A673 (cell line): Measurements from ENCODE around the gene ARFRP1. TPM values are rescaled to one million over a fixed set of nuclear protein-coding genes. Genes with fewer than 3 reads are reported as not detected.
"Not testable (repeated sequence)": the region's sequence is repeated elsewhere in the genome, so short reads cannot be mapped to it uniquely, and the experiment has no call there.

Source experiments
- BruUV-seq: library from RNA; stranded (reverse); fragments of 400-500 nt; replicated peaks from 2 replicates; lab custom pipeline; 2021; lab: Mats Ljungman, UMichigan
- CTCF ChIA-PET: fragments of 300-600 bp; sonication (Branson Sonifier 250); formaldehyde crosslinking; loops from one replicate; lab custom pipeline; 2022; ENCODE audit warnings: antibody characterized with exemption; lab: Charles Lee
- POLR2A ChIA-PET: fragments of 300-600 bp; sonication (Branson Sonifier 250); formaldehyde crosslinking; loops from one replicate; lab custom pipeline; 2022; ENCODE audit warnings: antibody characterized with exemption; ENCODE audit not compliant: low non-redundant PET; lab: Charles Lee
- DNase-seq: peaks from one replicate; pipeline ENCODE4 v3.0.0-alpha.2; 2015; ENCODE audit warnings: low spot score
- H3K27ac ChIP-seq: fragments of 200-600 bp; sonication (generic); 2 replicates; pipeline ENCODE4 v1.5.1; 2016; ENCODE audit warnings: mixed run types, low read depth, mild to moderate bottlenecking, mixed read lengths, antibody characterized with exemption, low read length; ENCODE audit not compliant: poor library complexity, severe bottlenecking
- H3K27me3 ChIP-seq: fragments of 200-600 bp; sonication (generic); replicated peaks from 2 replicates; pipeline ENCODE4 v1.6.1; 2017; ENCODE audit warnings: mixed run types, low read depth, mild to moderate bottlenecking, mixed read lengths, antibody characterized with exemption, low read length; ENCODE audit not compliant: insufficient read depth, poor library complexity
- H3K36me3 ChIP-seq: fragments of 200-600 bp; sonication (generic); 2 replicates; pipeline ENCODE4 v1.6.1; 2016; ENCODE audit warnings: mixed run types, mild to moderate bottlenecking, mixed read lengths, antibody characterized with exemption, low read length; ENCODE audit not compliant: insufficient read depth, poor library complexity, severe bottlenecking
- H3K4me1 ChIP-seq: fragments of 200-600 bp; sonication (generic); 2 replicates; pipeline ENCODE4 v1.6.1; 2017; ENCODE audit warnings: mixed run types, mild to moderate bottlenecking, mixed read lengths, antibody characterized with exemption, low read length; ENCODE audit not compliant: insufficient read depth, poor library complexity, severe bottlenecking
- H3K4me3 ChIP-seq: fragments of 200-600 bp; sonication (generic); 2 replicates; pipeline ENCODE4 v1.5.1; 2016; ENCODE audit warnings: low read depth, mixed run types, mild to moderate bottlenecking, mixed read lengths, low read length; ENCODE audit not compliant: poor library complexity, severe bottlenecking
- H3K9me3 ChIP-seq: fragments of 200-600 bp; sonication (generic); 2 replicates; pipeline ENCODE4 v1.6.1; 2016; ENCODE audit warnings: mixed run types, low read depth, mild to moderate bottlenecking, mixed read lengths, antibody characterized with exemption, low read length; ENCODE audit not compliant: poor library complexity, severe bottlenecking
- EZH2 ChIP-seq: fragments of 200-600 bp; sonication (generic); IDR thresholded peaks from 2 replicates; pipeline ENCODE4 v1.6.1; 2017; ENCODE audit warnings: borderline replicate concordance, low read depth, mild to moderate bottlenecking, mixed read lengths, antibody characterized with exemption, low read length; ENCODE audit not compliant: poor library complexity, severe bottlenecking
- intact Hi-C: fragments of 100-400 bp; cut with micrococcal nuclease; formaldehyde crosslinking; loops from one replicate; pipeline ENCODE4 v1.10.0; 2022; ENCODE audit not compliant: unreplicated experiment
- total RNA-seq: library from RNA; stranded (reverse); gene quantifications from 2 replicates; pipeline ENCODE4 v1.2.3, GENCODE V29; 2021
- TF ChIP-seq, protein P1 (sequence below): fragments of 300-800, 200-600 bp; sonication (generic); conservative IDR thresholded peaks from 2 replicates; pipeline ENCODE4 v1.5.1; 2017; ENCODE audit warnings: low read depth, mild to moderate bottlenecking, antibody characterized with exemption, low read length, moderate library complexity, mixed read lengths

ARFRP1 gene
- total RNA-seq, 1 experiment from 2014 or later: 41.1 TPM

DNA sequence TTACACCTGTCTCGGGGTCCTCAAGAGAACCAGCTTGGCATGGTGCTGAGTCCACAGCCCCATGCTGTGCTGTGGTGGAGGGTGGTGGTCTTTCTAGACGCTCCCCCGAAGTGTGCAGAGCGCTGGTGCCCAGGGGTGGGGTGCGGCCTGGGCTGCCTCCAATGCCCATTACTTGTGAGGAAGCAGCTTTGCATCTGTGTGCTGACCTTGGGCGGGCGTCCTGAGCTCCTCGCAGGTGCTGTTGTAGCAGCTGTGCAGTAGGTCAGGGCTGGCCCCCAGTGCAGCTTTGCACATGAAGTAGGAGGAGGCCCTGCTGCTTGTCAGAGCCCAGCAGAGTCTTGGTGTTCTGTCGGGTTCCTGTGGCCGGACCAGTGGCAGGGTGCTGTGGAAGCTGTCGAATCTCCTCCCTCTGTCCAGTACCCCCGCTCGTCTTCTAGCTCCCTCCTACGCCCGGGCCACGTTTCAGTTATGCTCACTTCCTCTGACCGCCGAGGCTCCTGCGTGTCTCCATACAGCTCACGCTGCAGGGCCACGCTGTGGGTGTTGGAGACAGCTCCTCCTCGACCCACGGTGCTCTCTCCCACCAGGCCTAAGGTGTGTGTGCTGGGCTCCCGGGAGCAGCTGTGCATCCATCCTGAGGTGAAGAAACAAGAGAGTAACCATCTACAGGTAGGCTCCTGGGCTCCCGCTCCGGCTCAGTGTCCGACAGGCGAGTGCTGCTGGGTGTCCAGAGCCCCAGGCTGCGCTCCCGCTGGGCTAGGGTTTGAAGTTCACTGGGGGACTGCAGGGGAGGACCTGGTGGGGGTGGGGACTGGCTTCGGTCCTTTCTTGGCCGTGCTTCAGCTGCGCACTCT lies 45.6 kb downstream of the ARFRP1 start:
- H3K9me3 ChIP-seq: no peaks in the 10 kb centered on the region
- H3K27me3 ChIP-seq: no peaks in the 10 kb centered on the region
- CTCF ChIA-PET: no interaction called here
- POLR2A ChIA-PET: no interaction called here
- TF ChIP-seq EZH2: no peak
- TF ChIP-seq, protein P1, sequence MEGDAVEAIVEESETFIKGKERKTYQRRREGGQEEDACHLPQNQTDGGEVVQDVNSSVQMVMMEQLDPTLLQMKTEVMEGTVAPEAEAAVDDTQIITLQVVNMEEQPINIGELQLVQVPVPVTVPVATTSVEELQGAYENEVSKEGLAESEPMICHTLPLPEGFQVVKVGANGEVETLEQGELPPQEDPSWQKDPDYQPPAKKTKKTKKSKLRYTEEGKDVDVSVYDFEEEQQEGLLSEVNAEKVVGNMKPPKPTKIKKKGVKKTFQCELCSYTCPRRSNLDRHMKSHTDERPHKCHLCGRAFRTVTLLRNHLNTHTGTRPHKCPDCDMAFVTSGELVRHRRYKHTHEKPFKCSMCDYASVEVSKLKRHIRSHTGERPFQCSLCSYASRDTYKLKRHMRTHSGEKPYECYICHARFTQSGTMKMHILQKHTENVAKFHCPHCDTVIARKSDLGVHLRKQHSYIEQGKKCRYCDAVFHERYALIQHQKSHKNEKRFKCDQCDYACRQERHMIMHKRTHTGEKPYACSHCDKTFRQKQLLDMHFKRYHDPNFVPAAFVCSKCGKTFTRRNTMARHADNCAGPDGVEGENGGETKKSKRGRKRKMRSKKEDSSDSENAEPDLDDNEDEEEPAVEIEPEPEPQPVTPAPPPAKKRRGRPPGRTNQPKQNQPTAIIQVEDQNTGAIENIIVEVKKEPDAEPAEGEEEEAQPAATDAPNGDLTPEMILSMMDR: no peak
- no peak overlapping the region for H3K27ac ChIP-seq
- no peak for DNase-seq
- intact Hi-C loops: no loop called here
- H3K4me1 ChIP-seq: peaks cover 10% of the 10 kb centered on the region
- peaks cover 17% of the 10 kb centered on the region for H3K36me3 ChIP-seq
- H3K4me3 ChIP-seq: no peak overlapping the region
- no TSS peak for BruUV-seq

DNA sequence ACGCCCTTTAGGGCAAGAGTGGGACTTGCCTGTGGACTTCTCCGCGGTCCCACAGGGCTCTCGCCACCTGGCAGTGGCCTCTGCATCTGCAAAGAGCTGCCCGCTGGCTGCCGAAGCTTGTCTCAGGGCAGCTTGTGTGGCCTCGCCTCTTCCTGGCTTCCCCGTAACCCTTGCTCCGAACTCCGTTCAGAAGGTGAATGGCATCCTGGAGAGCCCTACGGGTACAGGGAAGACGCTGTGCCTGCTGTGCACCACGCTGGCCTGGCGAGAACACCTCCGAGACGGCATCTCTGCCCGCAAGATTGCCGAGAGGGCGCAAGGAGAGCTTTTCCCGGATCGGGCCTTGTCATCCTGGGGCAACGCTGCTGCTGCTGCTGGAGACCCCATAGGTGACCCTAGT lies 46.7 kb downstream of the ARFRP1 start:
- ChIA-PET POLR2A (no interaction called here), CTCF (no interaction called here)
- TF ChIP-seq, protein P1: no peak
- no peak for TF ChIP-seq EZH2
- Histone ChIP-seq H3K36me3 (peaks cover 11% of the 10 kb centered on the region), H3K4me1 (peaks cover 15% of the 10 kb centered on the region), H3K4me3 (no peak overlapping the region), H3K27ac (no peak overlapping the region), H3K9me3 (no peaks in the 10 kb centered on the region), H3K27me3 (no peaks in the 10 kb centered on the region)
- DNase-seq: no peak
- BruUV-seq: no TSS peak
- intact Hi-C loops: no loop called here

DNA sequence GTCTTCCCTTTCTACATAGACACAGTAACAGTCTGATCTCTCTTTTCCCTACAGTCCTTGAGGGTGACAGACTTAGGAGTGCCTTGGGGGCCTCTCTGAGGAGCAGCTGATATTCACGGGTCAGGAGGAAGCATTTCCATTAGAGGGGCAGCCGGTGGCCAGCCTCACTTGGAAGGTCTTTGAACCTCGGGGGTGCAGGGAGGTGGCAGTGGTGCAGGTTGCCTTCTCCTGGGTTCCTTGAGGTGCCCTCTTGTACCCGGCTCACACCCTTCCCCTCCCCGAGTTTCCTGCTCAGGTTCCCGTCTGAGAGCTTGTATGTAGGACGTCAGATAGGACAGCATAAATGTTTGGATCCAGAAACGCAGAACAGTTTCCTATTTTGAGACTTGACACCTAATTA lies 47.2 kb downstream of the ARFRP1 start:
- no peak overlapping the region for H3K4me3 ChIP-seq
- peaks cover 6% of the 10 kb centered on the region for H3K36me3 ChIP-seq
- CTCF ChIA-PET: no interaction called here
- peaks cover 15% of the 10 kb centered on the region for H3K4me1 ChIP-seq
- POLR2A ChIA-PET: no interaction called here
- DNase-seq: no peak
- no peaks in the 10 kb centered on the region for H3K27me3 ChIP-seq
- H3K9me3 ChIP-seq: no peaks in the 10 kb centered on the region
- TF ChIP-seq, protein P1: no peak
- no peak for TF ChIP-seq EZH2
- BruUV-seq: no TSS peak
- no peak overlapping the region for H3K27ac ChIP-seq
- intact Hi-C loops: no loop called here

DNA sequence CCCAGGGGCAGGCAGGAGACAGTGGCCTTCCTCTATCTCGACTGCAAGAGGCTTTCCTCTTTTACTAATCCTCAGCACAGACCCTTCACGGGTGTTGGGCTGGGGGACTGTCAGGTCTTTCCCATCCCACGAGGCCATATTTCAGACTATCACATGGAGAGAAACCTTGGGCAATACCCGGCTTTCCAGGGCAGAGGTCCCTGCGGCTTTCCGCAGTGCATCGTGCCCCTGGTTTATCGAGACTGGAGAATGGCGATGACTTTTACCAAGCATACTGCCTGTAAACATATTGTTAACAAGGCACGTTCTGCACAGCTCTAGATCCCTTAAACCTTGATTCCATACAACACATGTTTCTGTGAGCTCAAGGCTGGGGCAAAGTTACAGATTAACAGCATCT lies 47.6 kb downstream of the ARFRP1 start:
- H3K36me3 ChIP-seq, H3K4me3 ChIP-seq, H3K27me3 ChIP-seq, BruUV-seq, CTCF ChIA-PET, H3K27ac ChIP-seq, DNase-seq, POLR2A ChIA-PET, H3K9me3 ChIP-seq, intact Hi-C loops: not testable (repeated sequence)
- peaks cover 15% of the 10 kb centered on the region for H3K4me1 ChIP-seq
